Embryonic facial prominence (tissue), 1 donor: ENCODE results near the gene NOL8.

ENCODE experiments used
- DNase-seq: peaks from one replicate; pipeline ENCODE4 v3.0.0-alpha.2; 2016; ENCODE audit errors: extremely low spot score

NOL8 gene

DNA sequence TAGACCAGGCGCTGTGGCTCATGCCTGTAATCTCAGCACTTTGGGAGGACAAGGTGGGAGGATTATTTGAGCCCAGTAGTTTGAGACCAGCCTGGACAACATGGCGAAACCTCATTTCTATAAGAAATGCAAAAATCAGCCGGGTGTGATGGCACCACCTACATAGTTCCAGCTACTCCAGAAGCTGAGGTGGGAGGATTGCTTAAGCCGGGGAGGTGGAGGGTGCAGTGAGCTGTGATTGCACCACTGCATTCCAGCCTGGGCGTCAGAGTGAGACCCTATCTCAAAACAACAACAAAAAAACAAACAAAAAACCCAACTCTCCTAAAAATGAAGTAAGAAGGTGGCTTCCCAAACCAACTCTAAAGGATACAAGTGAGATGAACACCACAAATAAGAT, 54.6 kb downstream of the NOL8 start:
- DNase-seq, result no peak

DNA sequence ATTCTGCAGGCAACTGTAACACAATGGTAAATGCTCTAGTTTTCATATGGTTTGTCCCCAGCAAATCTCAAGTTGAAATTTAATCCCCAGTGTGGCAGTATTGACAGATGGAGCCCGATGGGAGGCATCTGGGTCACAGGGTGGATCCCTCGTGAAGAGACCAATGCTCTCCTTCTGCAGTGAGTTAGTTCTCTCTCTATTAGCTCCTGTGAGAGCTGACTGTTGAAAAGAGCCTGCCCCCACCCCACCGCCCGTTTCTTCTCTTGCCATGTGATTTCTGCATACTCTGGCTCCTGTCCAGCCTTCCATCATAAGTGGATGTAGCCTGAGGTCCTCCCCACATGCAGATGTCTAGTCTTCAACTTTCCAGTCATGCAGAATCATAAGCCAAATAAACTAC, 58.7 kb downstream of the NOL8 start:
- DNase-seq, result no peak

DNA sequence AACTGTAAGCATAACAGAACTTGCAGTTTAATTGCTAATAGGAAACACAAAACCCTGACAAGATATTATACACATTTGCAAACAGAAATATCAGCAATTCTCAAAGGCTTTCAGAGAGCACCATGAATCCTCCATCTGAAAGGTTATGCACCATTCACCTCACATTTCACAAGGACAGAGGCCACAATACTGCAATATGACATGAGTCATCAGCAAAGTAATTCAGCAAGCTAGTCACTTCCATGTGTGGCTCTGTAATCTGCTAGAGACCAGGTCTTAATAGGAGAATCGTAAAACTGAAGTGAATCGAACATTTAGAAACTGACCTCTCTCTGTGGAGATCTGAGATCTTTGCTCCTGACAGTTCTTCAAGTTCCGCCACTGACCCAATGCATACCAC, 60.0 kb downstream of the NOL8 start:
- no peak for DNase-seq

DNA sequence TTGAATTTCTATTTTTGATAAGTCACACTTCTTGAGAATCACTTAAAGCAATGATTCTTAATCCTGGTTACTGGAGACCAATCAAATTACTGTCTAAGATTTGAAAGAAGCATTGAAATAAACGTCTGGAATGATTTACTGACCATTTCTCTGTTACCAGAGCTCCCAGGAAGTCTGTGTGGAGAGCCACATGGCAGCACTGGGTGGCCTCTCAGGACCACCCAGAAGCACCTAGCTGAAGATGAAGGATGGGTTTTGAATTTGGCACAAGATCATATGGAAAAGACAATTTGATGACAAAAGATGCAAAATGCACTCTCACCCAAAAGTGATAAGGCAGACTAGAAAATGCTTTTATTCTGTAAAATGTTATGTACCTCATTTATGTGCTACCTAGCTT, 62.0 kb downstream of the NOL8 start:
- DNase-seq, result no peak

DNA sequence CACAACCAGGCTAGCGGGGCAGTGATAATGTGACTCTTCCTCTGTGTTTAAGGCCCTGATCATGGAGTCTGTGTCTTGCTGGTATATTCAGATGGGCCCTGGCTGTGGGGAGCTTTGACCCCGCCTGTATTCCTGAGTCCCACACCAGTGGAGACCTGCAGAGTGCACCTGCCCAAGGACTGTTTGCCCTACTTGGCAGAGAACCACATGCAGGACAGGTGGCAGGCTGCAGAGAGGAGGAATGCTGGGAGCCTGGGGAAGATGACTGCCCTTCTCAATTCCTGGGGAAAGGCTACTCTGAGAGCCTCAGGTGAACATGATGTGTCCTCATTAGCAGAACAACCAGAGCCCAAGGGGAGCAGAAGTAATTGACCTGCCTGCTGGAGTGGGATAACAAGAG, 67.8 kb downstream of the NOL8 start:
- DNase-seq, result no peak

DNA sequence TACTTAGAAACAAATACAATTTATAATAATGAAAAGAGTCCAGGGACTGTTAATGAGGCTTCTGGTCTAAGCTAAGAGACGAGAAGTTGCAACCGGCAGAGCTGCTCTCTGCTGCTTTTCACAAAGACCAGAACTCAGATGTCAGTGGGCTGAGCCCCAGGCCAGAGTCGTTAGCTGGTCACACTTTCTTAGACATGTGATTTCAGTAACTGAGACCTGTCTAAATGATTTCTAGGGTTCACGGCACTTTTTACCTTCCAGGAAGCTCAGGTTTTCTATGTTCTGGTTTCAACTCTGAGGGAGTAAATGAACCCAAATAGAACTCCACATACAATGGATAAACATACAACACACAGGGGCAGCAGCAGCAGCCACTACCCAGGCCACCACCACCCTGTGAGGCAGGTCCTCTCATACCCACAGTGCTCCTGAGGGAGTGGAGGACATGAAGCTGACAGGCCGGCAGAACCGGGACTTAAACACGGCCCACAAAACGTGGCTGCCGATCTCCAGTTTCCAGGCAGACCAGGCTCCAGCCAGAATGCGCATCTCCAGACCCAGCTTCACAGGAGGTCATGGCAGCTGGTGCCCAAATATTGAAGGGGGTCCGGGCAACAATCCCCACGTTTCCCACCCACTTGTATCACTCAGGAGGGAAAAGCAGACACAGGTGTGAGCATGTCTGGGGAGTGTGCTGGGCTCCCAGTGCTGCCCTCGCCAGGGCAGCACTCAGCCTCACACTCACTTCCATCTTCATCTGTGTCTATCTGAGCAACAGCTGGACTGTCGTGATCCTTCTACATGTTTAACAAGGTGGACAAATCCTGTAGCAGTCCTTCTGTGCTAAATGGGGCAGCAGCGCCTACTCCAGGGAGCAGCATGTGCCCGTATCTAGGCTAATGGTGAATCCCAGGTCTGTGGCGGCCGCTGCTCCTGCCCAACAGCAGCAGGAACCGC, 70.5 kb downstream of the NOL8 start:
- DNase-seq, result no peak

DNA sequence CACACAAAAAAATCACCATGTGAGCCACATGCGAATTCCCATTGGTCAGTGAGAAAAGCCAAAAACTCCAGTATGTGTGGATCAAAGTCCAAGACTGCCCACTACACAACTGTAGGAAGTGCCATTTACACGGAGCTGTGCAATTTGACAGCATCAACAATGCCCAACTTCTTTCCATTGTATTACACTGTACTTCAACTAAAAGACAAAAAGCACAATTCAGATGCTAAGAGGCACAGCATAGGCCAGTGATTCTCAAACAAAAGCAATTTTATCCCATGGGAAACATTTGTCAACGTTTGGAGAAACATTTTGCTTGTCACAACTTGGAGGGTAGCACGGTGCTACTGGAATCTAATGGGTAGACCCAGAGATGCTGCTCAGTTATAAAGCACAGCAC, 71.5 kb downstream of the NOL8 start:
- DNase-seq, result no peak

DNA sequence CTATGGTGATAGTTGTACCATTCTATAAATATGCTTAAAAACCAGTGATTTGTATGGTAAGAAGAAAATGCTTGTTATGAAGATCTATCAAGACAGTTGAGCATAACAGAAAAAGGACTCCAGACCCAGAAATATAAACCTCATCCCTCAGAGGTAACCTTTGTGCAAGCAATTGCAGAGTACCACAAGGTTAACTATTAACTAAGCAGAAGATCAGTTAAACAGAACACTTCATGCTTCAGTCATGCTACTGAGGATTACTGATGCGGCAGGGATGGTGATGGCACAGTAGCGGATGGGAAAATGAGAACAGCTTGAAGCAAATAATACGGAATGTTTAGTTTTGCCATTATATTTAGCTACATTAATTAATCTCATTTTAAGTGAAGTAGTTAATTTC, 77.2 kb downstream of the NOL8 start:
- no peak for DNase-seq
